Measurements from ENCODE around the gene TEX22. TPM values are rescaled to one million over a fixed set of nuclear protein-coding genes. Genes with fewer than 3 reads are reported as not detected.

Gene TEX22
- total and polyA plus RNA-seq, 2 experiments from 2014 or later = 0.21 TPM

DNA sequence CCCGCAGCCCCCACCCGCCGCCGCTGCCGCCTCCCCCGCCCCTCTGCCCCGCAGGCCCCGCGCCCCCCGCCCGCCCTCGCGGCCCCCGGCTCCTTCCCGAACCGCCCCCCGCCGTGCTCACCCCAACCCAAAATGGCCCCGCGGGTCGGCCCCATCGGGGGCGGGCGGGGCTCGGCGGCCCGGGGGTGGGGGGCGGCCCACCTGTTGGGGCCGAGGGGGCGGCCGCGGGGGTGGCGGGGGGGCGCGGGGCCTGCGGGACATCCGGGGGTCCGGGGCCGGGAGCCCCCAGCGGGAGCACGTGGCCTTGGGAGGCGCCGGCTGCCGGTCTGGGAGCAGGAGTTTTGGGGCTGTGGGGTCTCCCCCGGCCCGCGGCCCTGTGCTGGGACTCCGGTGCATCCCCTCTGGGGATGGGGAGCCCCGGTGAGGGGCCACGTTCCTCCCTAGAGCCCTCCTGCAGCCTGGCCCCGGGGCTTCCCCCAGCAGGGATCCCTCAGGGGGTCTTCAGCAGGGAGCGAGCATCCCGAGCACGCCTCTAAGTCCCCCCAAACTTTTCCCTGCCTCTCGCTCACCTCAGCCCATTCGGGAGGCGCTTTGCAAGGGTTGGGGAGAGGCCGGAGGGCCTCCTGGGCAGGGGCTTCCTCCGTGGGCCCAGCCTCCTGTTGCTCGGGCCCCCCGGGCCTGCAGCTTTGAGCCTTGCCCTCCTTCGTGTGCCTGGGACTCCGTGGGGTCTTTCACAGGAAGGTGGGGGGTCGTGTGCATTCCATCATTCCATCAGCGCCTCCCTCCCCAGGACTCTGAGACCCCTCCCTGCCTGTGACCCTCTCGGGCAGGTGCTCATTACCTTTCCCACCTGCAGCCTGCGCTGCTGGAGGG lies 22.0 kb downstream of the TEX22 start:
- H3K9me3 Mint-ChIP-seq = peaks cover under 1% of the 10 kb centered on the region; the same call in 1 of the 3 replicates
- DNase-seq (ENCODE audit: low spot score) = peak; percentile 27
- H3K4me3 Mint-ChIP-seq = peak overlapping the region; percentile 94
- Histone ChIP-seq H3K79me2 (replicated peaks; ENCODE audit: insufficient read depth) (peaks cover 56% of the 10 kb centered on the region), H3K4me3 (peak overlapping the region; percentile 86), H3K4me2 (peak overlapping the region; percentile 92), H3K4me1 (ENCODE audit: insufficient read depth) (peaks cover 21% of the 10 kb centered on the region), H3K27ac (ENCODE audit: low read depth) (no peak overlapping the region), H4K20me1 (replicated peaks; ENCODE audit: insufficient read depth) (peaks cover 30% of the 10 kb centered on the region), H3K9me2 (ENCODE audit: insufficient read depth) (no peaks in the 10 kb centered on the region), H3K27me3 (ENCODE audit: insufficient read depth) (no peaks in the 10 kb centered on the region), H3K36me3 (ENCODE audit: insufficient read depth) (no peaks in the 10 kb centered on the region), H2AFZ (no peak overlapping the region), H3F3A (replicated peaks; ENCODE audit: low read depth) (0 out of 2 replicates have a peak, but pooled peaks cover 3% of the 10 kb centered on the region)
- H3K27me3 Mint-ChIP-seq (ENCODE audit: insufficient read depth, low read depth, poor library complexity) = peaks cover 24% of the 10 kb centered on the region
- peak overlapping the region; percentile 96 for H3K27ac Mint-ChIP-seq
- peak; percentile 7; the same call in 2 of the 3 replicates for ATAC-seq
- H3K4me1 Mint-ChIP-seq = peaks cover 17% of the 10 kb centered on the region
- H3K36me3 Mint-ChIP-seq (ENCODE audit: low read depth) = peaks cover 15% of the 10 kb centered on the region; the same call in 2 of the 3 replicates
- TF ChIP-seq POLR2AphosphoS5 (IDR thresholded peaks at IDR 0.05; ENCODE audit: low read depth) (no peak), STAT1 (IDR thresholded peaks at IDR 0.05; ENCODE audit: unreplicated experiment) (no peak), EZH2phosphoT487 (IDR thresholded peaks at IDR 0.05; ENCODE audit: unreplicated experiment) (no peak), ZNF114 (CRISPR knock-in tag; IDR thresholded peaks at IDR 0.05) (no peak), EZH2 (IDR thresholded peaks at IDR 0.05; ENCODE audit: low read depth, unreplicated experiment) (no peak), JUNB (IDR thresholded peaks at IDR 0.05; ENCODE audit: unreplicated experiment) (no peak)
- TF ChIP-seq, protein P1, sequence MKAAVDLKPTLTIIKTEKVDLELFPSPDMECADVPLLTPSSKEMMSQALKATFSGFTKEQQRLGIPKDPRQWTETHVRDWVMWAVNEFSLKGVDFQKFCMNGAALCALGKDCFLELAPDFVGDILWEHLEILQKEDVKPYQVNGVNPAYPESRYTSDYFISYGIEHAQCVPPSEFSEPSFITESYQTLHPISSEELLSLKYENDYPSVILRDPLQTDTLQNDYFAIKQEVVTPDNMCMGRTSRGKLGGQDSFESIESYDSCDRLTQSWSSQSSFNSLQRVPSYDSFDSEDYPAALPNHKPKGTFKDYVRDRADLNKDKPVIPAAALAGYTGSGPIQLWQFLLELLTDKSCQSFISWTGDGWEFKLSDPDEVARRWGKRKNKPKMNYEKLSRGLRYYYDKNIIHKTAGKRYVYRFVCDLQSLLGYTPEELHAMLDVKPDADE (IDR thresholded peaks at IDR 0.05) = no peak
- TF ChIP-seq, protein P2, sequence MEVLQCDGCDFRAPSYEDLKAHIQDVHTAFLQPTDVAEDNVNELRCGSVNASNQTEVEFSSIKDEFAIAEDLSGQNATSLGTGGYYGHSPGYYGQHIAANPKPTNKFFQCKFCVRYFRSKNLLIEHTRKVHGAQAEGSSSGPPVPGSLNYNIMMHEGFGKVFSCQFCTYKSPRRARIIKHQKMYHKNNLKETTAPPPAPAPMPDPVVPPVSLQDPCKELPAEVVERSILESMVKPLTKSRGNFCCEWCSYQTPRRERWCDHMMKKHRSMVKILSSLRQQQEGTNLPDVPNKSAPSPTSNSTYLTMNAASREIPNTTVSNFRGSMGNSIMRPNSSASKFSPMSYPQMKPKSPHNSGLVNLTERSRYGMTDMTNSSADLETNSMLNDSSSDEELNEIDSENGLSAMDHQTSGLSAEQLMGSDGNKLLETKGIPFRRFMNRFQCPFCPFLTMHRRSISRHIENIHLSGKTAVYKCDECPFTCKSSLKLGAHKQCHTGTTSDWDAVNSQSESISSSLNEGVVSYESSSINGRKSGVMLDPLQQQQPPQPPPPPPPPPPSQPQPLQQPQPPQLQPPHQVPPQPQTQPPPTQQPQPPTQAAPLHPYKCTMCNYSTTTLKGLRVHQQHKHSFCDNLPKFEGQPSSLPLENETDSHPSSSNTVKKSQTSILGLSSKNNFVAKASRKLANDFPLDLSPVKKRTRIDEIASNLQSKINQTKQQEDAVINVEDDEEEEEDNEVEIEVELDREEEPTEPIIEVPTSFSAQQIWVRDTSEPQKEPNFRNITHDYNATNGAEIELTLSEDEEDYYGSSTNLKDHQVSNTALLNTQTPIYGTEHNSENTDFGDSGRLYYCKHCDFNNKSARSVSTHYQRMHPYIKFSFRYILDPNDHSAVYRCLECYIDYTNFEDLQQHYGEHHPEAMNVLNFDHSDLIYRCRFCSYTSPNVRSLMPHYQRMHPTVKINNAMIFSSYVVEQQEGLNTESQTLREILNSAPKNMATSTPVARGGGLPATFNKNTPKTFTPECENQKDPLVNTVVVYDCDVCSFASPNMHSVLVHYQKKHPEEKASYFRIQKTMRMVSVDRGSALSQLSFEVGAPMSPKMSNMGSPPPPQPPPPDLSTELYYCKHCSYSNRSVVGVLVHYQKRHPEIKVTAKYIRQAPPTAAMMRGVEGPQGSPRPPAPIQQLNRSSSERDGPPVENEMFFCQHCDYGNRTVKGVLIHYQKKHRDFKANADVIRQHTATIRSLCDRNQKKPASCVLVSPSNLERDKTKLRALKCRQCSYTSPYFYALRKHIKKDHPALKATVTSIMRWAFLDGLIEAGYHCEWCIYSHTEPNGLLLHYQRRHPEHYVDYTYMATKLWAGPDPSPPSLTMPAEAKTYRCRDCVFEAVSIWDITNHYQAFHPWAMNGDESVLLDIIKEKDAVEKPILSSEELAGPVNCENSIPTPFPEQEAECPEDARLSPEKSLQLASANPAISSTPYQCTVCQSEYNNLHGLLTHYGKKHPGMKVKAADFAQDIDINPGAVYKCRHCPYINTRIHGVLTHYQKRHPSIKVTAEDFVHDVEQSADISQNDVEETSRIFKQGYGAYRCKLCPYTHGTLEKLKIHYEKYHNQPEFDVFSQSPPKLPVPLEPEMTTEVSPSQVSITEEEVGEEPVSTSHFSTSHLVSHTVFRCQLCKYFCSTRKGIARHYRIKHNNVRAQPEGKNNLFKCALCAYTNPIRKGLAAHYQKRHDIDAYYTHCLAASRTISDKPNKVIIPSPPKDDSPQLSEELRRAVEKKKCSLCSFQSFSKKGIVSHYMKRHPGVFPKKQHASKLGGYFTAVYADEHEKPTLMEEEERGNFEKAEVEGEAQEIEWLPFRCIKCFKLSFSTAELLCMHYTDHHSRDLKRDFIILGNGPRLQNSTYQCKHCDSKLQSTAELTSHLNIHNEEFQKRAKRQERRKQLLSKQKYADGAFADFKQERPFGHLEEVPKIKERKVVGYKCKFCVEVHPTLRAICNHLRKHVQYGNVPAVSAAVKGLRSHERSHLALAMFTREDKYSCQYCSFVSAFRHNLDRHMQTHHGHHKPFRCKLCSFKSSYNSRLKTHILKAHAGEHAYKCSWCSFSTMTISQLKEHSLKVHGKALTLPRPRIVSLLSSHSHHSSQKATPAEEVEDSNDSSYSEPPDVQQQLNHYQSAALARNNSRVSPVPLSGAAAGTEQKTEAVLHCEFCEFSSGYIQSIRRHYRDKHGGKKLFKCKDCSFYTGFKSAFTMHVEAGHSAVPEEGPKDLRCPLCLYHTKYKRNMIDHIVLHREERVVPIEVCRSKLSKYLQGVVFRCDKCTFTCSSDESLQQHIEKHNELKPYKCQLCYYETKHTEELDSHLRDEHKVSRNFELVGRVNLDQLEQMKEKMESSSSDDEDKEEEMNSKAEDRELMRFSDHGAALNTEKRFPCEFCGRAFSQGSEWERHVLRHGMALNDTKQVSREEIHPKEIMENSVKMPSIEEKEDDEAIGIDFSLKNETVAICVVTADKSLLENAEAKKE (CRISPR knock-in tag; IDR thresholded peaks at IDR 0.05) = no peak
- TF ChIP-seq, protein P3, sequence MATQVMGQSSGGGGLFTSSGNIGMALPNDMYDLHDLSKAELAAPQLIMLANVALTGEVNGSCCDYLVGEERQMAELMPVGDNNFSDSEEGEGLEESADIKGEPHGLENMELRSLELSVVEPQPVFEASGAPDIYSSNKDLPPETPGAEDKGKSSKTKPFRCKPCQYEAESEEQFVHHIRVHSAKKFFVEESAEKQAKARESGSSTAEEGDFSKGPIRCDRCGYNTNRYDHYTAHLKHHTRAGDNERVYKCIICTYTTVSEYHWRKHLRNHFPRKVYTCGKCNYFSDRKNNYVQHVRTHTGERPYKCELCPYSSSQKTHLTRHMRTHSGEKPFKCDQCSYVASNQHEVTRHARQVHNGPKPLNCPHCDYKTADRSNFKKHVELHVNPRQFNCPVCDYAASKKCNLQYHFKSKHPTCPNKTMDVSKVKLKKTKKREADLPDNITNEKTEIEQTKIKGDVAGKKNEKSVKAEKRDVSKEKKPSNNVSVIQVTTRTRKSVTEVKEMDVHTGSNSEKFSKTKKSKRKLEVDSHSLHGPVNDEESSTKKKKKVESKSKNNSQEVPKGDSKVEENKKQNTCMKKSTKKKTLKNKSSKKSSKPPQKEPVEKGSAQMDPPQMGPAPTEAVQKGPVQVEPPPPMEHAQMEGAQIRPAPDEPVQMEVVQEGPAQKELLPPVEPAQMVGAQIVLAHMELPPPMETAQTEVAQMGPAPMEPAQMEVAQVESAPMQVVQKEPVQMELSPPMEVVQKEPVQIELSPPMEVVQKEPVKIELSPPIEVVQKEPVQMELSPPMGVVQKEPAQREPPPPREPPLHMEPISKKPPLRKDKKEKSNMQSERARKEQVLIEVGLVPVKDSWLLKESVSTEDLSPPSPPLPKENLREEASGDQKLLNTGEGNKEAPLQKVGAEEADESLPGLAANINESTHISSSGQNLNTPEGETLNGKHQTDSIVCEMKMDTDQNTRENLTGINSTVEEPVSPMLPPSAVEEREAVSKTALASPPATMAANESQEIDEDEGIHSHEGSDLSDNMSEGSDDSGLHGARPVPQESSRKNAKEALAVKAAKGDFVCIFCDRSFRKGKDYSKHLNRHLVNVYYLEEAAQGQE (IDR thresholded peaks at IDR 0.05; ENCODE audit: unreplicated experiment) = no peak
